Activated CD4-positive, alpha-beta T cell treated with anti-CD3 and anti-CD28 coated beads, Interleukin-2, amount 50 U/mL, for 48 hours (primary cell): ENCODE data around the gene STK33.

Source experiments
- DNase-seq, 2 experiments: peaks; one replicate each; pipeline ENCODE4 v3.0.0-alpha.2; 2020

Gene STK33

GRCh38 chr11:8593935-8594909 lies at the start of gene STK33:
Gene STK33, minus strand, starts transcription at chr11:8594228. Its CDS starts 119,323 bp downstream, at chr11:8474905.
- peak; percentile 42 to 48 for DNase-seq

GRCh38 chr11:8642196-8642841 lies 48.3 kb upstream of the STK33 start:
- DNase-seq, result no peak

GRCh38 chr11:8641332-8641731 lies 47.3 kb upstream of the STK33 start:
- DNase-seq, result no peak

GRCh38 chr11:8640267-8640906 lies 46.4 kb upstream of the STK33 start:
- DNase-seq, result no peak

DNA sequence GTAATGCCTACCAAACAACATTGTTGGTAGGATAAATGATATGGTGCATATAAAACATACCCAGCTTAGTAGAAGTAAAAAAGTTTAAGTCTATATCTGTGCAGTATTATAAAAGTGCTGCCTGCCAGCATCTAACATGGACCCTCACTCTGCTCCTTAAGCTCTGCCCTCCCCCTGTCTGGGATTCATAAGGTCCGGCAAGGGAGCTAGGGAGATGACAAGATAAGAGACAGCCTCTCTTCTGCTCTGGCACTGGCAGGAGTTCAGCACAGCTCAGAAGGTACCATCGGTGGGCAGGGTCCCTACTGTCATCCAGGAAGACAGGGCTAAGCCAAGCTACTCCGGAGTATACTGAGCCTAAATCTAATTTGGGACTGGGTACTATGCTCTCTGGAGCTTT lies 45.6 kb upstream of the STK33 start:
- no peak for DNase-seq

DNA sequence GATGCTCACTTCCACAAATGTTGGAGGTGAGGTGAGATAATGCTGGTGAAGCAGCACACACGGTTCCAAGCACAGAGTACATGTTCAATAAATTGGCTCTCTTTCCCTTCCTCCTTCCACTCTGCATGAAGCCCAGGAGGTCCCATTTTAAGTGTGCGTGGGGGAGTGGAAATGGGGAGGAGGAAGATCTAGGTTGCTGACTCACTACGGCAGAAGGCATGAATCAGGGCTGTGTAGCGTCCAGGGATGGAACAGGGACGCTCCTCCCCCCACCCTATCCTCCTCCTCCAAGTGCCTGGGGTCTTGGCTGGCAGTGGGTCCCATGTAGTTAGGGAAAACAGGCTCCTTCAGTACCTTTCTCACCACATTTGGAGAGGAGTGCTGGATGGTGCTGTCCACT lies 44.3 kb upstream of the STK33 start:
- no peak for DNase-seq

- no peak for DNase-seq
These were observed 42.1 kb upstream of the STK33 start for GRCh38 chr11:8636127-8636526.

- no peak for DNase-seq
These were observed 40.5 kb upstream of the STK33 start for GRCh38 chr11:8634498-8634897.

- DNase-seq, result no peak
These were observed 37.5 kb upstream of the STK33 start for GRCh38 chr11:8631395-8632118.

- no peak for DNase-seq
These were observed 30.7 kb upstream of the STK33 start for GRCh38 chr11:8624698-8625097.

GRCh38 chr11:8621147-8621546 lies 27.1 kb upstream of the STK33 start:
- DNase-seq, result no peak

- no peak for DNase-seq
These were observed 23.0 kb upstream of the STK33 start for GRCh38 chr11:8617063-8617462.

- DNase-seq, result no peak
These were observed 21.4 kb upstream of the STK33 start for GRCh38 chr11:8615291-8616032.

GRCh38 chr11:8614497-8614896 lies 20.5 kb upstream of the STK33 start:
- no peak for DNase-seq

GRCh38 chr11:8613036-8613435 lies 19.0 kb upstream of the STK33 start:
- no peak for DNase-seq

- no peak for DNase-seq
These were observed 18.5 kb upstream of the STK33 start for GRCh38 chr11:8612522-8612921.

GRCh38 chr11:8610532-8611116 lies 16.6 kb upstream of the STK33 start:
- no peak for DNase-seq

DNA sequence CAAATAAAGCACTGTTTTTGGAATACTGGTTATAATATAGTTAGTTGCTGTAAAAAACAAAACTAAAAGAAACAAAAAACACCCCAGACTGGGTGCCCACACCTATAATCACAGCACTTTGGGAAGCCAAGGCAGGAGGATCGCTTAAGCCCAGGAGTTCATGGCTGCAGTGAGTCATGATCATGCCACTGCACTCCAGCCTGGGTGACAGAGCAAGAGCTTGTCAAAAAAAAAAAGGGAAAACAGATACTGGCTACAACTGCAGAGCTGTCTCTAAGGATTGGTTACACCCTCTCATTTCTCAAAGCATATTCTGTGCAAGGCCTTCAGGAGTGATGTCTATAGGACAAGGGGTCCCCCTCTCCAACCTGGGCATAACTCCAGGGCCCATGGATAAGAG lies 14.6 kb upstream of the STK33 start:
- no peak for DNase-seq

- DNase-seq, result no peak
These were observed 12.0 kb upstream of the STK33 start for GRCh38 chr11:8605971-8606563.

DNA sequence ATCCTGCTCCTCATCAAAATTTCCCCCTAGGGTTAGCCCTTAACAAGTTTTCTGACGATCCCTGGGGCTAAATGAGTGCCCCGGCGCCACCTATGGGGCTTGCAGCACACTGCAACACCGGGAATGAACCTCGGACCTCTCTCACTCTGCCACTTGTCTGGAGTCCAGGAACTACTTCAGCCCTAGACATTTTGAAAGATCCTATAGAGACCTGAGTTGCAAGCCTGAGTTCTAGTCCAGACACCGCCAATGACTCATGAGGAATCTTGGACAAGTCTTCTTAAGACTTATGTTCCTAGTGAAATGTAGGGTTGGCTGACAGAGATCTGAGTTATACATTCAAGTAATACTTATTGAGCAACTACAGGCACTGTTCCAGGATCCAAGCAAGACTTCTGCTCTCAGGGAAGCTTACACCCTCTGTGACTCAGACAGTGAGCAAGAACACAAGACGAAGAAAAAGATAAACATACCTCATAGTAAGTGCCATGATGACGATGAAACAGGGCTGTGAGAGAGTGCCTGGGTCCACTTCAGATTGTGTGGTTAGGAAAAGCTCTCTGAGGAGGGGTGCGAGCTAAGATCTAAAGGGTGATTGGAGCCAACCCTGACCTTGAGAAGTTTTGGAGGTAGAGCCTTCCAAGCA lies 10.2 kb upstream of the STK33 start:
- DNase-seq, result peak; percentile 43 to 52

- DNase-seq, result no peak
These were observed 9.7 kb upstream of the STK33 start for GRCh38 chr11:8603696-8604077.
